ENCODE results near the gene KIAA0232.
"Not testable (repeated sequence)": the region's sequence is repeated elsewhere in the genome, so short reads cannot be mapped to it uniquely, and the experiment has no call there.

Gene KIAA0232

DNA sequence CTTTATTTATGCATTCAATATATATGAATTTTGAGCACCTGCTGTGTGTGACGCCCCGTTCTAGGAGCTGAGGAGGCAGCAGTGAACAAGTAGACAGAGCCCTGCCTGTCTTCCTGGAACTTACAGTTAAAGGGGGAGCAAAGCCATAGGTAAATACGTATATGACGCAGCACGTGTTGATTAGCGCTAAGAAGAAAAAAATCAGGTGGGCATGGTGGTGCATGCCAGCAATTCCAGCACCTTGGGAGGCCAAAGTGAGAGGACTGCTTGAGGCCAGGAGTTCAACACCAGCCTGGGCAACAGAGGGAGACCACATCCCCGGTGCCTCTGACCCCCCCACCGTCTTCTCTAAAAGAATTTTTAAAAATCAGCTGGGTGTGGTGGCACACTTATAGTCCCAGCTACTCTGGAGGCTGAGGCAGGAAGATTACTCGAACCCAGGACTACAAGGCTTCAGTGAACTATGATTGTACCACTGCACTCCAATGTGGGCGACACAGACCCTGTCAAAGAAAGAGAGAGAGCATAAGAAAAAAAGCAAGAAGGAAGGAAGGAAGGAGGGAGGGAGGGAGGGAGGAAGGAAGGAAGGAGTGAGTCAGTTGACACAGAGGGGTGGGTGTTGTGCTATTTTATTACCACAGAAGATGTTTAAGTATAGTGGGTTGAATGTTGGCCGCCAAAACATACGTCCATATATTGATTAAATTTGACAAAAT lies 5.4 kb upstream of the KIAA0232 start:
- no peak for DNase-seq

DNA sequence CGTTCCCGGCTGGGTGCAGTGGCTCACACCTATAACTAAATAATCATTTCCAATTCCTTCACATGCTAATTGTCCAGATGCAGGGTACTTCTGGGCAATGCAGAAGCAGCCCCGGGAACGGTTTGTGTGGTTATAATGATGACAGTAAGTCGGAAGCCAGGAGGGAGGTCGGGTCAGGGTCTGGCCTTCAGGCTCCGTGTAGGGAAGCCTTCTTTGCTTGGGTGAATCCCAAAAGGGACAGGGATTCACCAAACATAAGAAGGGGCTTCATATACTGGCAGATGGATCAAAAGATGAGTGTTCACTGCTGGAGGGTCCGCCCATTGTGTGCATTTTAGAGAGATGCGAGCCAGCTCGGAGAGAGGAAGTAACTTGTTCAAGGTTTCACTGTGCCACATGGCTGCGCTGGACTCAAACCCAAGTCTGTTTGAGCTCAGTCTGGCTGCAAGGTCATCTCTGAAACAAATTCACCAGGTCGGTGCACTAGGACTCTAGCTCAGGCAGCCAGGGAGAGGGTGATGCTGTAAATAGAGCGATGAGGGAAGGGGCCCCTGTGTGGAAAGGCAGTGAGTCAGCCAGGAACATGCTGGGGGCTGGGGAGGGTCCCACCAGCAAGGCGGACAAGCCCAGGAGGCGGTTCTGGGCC lies 4.8 kb upstream of the KIAA0232 start:
- DNase-seq = no peak

DNA sequence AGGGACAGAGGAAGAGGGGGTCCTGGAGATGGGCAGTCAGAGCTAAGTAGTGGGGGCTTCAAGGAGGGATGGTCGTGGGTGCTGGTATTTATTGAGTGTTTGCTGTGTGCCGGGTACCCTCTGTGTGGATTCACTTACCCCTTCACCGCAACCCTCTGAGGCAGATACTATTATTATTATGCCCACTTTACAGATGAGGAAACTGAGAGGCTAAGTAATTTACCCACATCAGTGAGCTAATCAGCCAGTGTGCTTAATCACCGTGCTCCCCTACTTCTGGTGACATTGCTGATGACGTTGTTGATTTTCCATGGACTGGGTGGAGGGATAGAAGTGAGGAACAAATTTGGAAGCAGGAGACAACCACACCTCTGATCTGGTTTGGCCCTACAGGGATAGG lies 4.1 kb upstream of the KIAA0232 start:
- no peak for DNase-seq

DNA sequence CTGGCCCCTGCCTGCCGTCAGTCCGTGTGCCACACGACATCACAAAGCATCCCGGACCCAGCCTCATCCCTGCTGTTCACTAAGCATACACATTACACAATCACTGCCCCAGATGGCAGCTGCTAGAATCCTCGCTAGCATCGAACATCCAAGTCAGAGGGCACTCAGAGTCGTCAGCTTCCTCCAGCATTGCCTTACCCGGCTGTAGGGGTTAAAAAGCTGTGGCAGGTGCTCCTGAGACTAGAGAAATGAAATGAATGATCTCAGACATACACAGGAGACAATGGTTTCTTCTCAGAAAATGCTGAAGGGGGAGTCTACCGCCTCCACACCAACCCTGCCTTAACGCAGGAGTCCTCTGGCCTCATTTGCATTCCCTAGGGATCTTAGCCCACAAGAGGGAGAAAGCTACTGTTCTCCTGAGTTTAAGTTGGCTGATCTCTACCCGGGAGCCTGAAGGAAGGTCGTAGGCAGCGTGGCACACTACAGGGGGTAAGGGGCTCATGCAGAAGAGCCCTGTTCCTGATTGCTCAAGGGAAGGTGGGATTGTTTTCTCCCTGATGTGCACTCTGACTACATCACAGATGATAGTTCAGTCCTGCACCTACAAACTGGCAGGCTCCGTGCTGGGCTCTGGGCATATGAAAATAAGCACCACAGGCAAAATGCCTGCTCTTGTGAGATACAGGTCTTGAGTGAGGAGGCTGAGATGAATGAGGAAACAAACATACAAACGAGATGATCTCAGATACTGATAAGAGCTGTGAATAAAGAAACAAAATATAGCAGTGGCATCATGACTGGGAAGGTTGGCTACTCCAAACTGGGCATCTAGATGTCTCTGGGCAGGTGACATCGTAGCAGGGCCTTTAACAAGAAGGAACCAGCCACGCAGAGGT lies 2.6 kb upstream of the KIAA0232 start:
- no peak for DNase-seq

DNA sequence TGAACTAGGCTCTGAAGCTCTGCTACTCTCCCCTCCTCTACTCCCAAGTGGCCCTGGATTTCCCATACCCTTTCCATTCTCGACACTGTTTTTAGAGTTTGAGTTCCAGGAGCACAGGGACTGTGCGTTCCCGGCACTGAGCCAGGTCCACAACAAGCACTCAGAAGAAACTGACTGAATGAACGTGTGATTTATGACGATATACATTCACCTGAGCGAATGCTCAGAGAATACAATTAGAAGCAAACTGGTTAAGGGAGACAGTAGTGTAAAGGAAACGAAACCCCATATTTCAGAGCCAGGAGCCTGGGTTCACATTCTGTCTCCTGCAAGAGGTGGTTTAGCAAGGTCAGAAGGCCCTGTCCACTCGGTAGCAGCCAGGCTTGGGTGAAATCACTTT lies 1.4 kb upstream of the KIAA0232 start:
- DNase-seq = no peak

DNA sequence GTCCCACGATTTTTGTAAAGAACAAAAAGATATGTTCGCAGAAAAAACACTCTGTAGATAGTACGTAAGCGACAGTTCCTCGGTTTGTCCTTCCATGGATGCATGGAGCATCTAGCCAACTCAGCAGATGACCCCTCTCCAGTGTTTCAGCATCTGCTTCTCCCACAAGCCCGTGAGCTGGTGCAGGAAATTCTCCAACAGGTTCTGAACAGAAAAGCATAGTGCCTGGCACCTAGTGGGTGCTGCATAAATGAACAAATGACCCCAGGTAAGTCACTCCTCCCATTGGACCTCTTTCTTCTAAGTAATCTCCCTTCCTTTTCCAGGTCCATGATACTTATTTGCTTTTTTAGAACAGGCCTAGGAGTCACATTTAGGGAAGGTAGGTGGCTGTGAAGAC lies 966 bp upstream of the KIAA0232 start:
- no peak for DNase-seq

DNA sequence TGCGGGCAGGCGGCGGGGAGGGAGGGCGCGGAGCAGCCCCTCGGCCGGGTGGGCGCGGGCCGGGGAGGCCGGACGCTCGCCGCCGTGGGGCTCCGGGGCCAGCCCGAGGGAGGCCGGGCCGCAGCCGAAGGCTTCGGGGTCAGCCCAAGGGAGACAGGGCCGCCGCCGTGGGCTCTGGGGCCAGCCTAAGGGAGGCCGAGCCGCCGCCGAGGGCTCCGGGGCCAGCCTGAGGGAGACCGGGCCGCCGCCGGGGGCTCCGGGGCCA lies 251 bp downstream of the KIAA0232 start:
- DNase-seq = no peak

DNA sequence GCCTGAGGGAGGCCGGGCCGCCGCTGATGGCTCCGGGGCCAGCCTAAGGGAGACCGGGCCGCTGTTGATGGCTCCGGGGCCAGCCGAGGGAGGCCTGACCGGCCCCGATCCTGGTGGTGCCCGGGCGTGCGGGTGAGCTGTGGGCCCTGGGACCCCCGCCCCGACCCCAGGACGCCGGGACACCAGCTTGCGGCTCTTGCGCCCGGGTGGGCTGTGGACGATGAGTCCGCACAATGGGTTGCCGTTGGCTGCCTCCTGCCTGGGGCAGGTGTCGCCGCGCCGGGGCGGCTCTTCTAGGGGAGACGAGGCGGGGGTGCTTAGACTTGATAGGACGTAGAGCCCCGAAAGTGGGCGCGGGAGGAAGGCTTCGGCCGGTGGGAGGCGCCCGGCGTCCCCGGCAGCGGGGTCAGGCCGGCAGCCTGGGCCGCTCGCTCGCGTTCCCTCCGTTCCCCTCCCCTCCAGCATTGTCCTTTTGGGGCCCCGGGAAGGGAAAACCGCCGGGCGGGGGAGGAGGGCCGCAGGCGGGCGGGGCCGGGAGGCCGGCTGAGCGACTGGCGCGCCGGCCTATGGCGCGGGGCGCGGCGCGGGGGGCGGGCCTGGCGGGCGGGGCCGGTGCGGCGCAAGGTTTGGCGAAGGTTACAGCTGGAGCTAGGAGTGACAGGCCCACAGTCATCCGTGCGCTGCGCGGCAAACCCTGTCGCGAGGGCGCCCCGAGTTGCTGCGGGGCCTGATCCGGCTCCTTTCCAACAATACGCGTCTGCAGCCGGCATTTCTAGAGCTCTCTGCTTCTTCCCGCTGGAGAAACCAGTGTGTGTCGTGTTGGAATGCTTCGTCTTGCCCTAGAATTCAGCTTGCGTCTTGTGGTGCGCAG lies 819 bp downstream of the KIAA0232 start:
- peak; percentile 85 for DNase-seq

DNA sequence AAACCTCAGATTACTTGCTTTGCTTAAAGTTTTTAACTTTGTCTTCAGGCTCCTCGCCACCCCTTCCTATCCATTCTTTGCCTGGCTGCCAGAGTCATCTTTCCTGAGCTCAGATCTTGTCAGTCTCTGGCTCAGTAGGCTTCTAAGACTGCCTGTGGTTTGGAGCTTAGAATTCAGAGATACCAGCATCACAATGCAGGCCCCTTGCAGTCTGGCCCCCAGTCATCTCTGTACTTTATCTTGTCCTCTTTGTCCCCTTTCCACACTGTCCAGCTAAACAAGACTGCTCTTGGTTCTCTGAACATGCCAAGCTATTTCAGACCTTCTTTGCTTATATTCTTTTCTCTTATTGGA lies 3.0 kb downstream of the KIAA0232 start:
- no peak for DNase-seq

DNA sequence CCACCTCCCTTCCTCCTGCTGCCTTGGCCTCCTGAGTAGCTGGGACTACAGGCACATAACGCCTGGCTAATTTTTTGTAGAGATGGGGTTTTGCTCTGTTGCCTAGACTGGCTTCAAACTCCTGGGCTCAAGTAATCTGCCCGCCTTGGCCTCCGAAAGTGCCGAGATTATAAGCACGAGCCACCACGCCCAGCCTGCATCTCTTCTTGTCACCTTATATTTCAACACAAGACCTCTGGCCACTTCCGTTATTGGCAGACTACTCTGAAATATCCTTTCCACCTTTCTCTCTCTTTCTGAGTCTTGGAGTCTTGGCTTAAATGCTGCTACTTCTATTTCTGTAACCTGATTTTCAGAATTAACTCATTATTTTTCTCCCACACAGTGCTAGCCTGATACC lies 5.6 kb downstream of the KIAA0232 start:
- DNase-seq = no peak

DNA sequence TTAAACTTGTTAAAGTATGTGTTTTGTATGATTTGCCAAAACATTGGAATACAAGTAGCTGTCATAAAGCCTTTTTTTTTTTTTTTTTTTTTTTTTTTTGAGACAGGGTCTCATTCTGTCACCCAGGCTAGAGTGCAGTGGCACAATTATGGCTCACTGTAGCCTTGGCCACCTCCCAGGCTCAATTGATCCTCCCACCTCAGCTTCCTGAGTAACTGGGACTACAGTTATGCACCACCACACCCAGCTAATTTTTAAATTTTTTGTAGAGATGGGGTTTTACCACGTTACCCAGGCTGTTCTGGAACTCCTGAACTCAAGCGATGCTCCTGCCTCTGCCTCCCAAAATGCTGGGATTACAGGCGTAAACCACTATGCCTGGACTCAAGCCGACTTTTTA lies 8.7 kb downstream of the KIAA0232 start:
- DNase-seq = not testable (repeated sequence)

DNA sequence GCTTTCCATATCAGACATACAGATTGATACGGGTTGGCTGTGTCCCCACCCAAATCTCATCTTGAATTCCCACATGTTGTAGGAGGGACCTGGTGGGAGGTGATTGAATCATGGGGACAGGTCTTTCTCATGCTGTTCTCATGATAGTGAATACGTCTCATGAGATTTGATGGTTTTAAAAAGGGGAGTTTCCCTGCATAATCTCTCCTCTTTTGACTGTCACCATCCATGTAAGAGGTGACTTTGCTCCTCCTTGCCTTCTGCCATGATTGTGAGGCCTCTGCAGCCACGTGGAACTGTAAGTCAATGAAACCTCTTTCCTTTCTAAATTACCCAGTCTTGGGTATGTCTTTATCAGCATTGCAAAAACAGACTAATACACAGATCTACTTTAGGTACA lies 9.3 kb downstream of the KIAA0232 start:
- not testable (repeated sequence) for DNase-seq

DNA sequence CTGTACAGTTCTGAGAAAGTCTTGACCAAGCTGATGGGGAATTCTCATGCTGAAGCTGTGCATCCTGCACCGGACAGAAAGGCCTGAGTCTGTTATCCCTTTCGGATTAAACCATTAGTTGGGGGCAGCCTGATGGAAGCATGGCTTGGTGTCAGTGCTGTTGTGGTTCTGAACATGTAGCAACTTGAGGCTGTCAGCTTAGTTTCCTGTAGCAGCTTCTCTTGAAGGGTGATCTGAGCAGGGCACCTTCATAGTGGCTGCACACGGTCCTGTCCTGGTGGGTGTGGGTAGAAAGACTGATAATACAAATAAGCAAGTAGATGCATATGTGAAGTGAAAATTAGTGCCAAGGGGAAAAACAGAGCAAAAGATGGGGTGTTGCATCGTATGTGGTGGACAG lies 11.7 kb downstream of the KIAA0232 start:
- no peak for DNase-seq

DNA sequence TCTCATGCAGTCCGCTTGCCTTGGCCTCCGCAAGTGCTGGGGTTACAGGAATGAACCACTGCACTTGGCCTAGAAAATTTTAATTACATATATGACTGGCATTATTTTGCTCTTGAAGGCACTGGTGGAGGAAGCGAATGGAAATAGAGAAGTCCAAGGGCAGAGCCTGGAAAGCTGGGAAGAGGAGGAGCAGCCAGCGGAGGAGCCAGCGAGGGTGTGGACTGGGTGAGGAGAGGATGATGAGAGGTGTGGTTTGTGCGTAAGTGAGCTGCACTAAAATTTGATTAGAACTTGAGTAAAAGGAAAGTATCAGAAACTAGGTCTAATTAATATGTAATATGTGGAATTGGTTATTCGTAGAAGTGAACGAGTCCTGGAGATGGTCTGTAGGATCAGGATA lies 13.3 kb downstream of the KIAA0232 start:
- DNase-seq = no peak

DNA sequence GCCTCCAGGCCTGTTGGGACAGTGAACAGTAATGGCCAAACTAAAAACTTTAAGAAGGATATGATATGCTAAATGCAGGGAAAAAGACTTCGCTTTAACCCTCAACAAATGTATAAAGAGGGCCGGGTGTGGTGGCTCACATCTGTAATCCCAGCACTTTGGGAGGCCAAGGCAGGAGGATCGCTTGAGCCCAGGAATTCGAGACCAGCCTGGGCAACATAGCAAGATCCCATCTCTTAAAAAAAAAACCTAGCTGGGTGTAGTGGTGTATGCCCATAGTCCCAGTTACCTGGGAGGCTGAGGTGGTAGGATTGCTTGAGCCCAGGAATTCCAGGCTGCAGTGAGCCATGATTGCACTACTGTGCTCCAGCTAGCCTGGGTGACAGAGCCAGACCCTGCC lies 14.8 kb downstream of the KIAA0232 start:
- not testable (repeated sequence) for DNase-seq

DNA sequence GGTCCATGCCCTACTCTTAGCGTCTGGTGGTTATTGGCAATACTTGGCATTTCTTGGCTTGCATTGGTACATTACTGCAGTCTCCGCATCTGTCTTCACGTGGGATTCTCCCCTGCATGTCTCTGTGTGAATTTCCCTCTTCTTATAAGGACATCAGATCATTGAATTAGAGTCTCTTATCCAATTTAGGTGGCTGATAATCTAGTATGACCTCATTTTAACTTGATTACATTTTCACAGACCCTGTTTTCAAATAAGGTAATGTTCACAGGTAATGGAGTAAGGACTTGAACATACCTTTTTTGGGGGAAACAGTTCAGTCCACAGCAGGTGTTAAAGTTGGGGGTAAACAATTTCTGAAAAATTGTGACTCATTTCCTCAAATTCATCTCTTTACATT lies 16.6 kb downstream of the KIAA0232 start:
- DNase-seq = no peak

DNA sequence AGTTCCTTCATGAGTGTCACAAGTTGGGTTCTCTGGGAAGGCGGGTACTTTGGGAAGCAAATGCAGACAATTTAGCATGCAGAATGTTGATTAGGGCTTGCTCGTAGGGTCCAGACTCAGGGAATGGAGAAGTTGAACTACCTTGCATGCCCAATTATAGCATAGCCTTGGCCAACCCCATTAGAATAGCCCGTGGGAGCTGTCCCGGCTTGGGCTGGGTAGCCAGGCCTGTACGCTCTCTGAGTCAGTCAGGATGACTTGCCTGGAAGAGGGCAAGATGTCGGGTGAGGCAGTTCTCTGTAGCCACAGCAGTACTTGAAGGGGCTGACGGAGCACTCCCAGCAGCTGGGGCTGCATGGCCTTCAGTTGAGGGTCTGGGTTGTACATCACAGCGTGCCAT lies 19.5 kb downstream of the KIAA0232 start:
- no peak for DNase-seq

DNA sequence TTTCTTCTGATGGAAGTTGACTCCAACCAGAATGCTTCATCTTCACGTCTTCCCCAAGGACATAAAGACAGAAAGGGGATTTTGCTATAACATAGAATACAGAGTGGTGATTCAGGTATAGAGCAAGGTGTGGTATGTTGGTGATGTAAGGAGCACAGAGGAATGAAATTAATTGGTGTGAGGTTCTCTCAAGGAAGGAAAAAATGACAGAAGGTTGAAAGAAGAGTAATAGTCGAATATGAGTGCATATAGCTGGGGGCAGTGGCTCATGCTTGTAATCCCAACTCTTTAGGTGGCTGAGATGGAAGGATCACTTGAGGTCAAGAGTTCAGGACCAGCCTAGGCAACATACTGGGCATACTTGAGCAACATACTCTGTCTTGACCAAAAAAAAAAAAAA lies 20.1 kb downstream of the KIAA0232 start:
- no peak for DNase-seq

DNA sequence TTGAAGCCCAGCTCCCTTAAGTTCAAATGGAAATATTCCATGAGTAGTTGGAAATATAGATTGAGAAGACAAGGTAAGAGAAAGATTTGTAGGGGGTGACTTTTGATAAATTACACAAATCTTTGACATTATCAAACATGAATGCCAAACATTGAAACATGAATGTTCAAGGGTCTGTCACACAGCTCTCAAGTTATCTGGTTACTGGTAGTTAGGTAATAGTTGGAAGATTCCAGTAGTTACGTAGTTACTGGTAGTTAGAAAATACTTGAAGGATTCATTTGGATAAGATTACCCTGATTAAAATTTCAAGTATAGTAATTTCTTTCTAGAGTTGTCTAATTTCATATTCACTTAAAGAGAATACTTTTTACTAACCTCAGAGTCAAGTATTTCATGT lies 20.7 kb downstream of the KIAA0232 start:
- no peak for DNase-seq

DNA sequence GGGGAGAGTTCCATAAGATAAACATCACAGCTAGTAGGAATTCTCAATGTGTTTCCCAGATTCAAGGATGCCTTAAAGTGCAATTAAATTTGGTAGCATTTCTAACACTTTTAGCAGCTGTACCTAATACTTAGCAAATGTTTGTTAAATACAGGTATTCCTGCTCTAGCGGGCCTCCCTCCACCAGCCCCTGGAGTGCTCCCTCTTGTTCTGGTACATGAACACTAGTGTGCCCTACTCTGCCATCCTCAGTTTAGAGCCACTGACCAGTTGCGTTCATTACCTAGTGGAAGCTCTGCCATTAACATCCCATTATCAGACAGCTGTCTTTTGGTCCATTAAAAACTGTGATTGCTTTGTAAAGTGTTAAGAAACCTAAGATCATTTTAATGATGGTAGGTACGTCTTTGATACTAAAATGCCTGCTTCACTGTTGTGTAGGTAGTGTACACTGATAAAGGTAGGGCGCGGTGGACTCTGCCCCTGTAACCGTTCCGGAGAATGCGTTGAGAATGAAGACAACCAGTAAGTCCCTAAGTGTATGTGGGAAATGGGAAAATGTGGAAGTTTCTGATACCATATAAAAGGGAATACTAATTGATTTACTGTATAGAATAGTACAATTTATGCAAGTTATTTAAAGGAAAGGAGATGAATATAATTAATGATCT lies 21.7 kb downstream of the KIAA0232 start:
- DNase-seq = no peak

DNA sequence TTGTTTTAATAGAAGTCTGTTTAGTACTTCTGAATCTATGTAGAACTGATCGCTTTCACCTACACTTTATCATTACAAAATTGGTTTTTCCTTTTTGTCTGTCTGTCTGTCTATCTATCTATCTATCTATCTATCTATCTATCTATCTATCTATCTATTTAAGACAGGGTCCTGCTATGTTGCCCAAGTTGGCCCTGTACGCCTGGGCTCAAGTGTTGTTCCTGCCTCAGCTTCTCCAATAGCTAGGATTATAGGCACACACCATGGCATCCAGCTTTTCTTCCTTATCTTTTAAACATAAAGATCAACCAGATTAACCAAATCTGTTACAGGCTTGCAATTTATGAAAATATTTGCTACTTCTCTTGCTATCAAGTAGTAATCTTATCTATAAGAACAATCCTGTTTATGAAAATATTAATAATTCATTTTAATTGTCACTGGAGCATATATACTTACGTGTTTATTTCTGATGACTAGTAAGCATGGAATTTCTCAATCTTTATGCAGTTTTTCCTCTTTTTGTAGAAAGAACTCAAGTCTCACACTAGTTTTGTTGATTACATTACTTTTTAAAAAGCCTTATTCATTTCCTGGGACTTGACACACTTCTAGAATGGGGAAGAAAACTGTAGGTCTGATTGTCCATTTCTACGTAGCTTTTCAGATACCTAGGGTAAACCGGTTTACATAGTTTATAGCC lies 24.5 kb downstream of the KIAA0232 start:
- DNase-seq = no peak

DNA sequence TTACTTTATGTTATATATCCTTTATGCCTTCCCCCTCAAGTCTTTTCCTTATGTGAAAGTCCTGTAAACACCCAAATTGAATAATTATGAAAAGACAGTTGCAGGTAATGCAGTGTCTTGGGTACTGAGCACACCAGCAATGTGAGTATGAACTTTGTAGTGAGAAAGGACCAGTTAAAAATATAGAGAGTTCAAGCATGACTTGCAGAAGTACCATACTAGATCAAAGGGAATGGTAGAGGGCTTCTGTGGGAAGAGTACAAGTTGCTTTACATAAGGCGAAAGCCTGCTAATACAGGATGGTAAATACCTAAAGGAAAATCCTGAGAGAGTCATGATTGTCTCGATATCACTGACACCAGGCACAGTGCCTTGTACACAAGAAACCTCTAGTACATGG lies 25.7 kb downstream of the KIAA0232 start:
- no peak for DNase-seq
